ENCODE results near the gene PRMT9.

GRCh38 chr4:147682755-147683154, 1.2 kb downstream of the PRMT9 start:
- TF ChIP-seq CTCF (conservative IDR thresholded peaks at IDR 0.05 in 1 of 2, IDR thresholded peaks at IDR 0.05 in 1 of 2; ENCODE audit: low read depth in 1 of 2, low read length in 2 of 2) (no peak), EZH2 (IDR thresholded peaks at IDR 0.05; ENCODE audit: low read length, missing control alignments) (no peak)
